WERI-Rb-1 (cell line): ENCODE results near the gene SLC44A2.
"Not testable (repeated sequence)": the region's sequence is repeated elsewhere in the genome, so short reads cannot be mapped to it uniquely, and the experiment has no call there.

Experiments used
- DNase-seq: peaks from one replicate; pipeline ENCODE4 v3.0.0-alpha.2; 2020
- H3K27ac ChIP-seq: fragments of 250-450 bp; sonication (Bioruptor Pico); 2 replicates; pipeline ENCODE4 v1.5.1; 2020; ENCODE audit warnings: mild to moderate bottlenecking, moderate library complexity
- H3K27me3 ChIP-seq: fragments of 250-450 bp; sonication (Bioruptor Pico); 2 replicates; pipeline ENCODE4 v1.5.1; 2021; ENCODE audit warnings: mild to moderate bottlenecking, low read depth, moderate library complexity; ENCODE audit not compliant: insufficient read depth, severe bottlenecking
- H3K36me3 ChIP-seq: fragments of 250-450 bp; sonication (Bioruptor Pico); 2 replicates; pipeline ENCODE4 v1.5.1; 2020; ENCODE audit warnings: mild to moderate bottlenecking, moderate library complexity
- H3K4me3 ChIP-seq: 2 replicates; pipeline ENCODE4 v1.5.1; 2011; ENCODE audit warnings: low read depth, mild to moderate bottlenecking, control low read depth, low read length
- H3K9me3 ChIP-seq: fragments of 250-450 bp; sonication (Bioruptor Pico); 2 replicates; pipeline ENCODE4 v1.5.1; 2021; ENCODE audit warnings: mild to moderate bottlenecking, moderate library complexity; ENCODE audit not compliant: severe bottlenecking
- TF ChIP-seq, protein P1 (sequence below): IDR thresholded peaks from 2 replicates; pipeline ENCODE4 v1.5.1; 2011; ENCODE audit warnings: low read depth, mild to moderate bottlenecking, control low read depth, inconsistent platforms, low read length

SLC44A2 gene

DNA sequence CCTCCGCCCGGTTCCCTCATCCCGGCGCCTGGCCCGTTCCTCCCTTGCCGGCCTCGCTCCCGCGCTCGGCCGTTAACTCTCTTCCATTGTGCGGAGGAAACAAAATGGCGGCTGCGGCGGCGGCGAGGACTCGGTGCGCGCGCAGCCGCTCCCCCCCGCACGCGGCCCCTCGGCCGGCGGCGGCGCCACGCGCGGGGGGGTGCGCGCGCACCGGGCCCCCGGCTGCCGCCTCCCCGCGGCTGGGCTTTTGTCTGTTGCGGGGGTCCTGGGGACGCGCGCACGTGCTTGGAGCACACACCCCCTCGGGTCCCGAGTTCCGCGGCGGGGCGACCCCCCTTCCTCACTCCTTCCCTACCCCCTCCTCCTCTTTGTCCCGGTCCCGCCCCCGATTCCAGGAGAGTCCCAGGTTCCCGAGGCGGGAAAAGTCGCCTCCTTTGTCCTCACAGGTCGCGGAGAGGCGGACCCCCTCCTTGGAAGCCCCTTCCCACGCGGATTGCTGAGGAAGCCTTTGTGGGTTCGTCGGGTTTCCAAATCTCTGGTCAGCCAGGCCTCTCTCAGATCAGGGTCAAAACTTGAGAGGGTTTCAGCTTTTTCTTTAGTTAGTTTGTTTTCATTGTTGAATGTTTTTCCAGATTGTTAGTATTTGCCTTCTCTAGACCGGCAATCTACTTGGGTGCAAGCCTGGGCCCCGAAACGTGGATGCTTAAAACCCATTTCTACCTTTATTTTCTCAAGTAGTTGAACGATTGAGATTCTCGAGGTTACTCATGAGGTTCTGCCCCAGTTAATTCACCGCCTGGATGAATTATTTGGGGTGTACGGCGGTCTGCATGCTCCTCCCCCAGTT is 29.5 kb downstream of the SLC44A2 start:
- peak; percentile 88 for DNase-seq
- H3K36me3 ChIP-seq: peaks cover 58% of the 10 kb centered on the region
- no peaks in the 10 kb centered on the region for H3K9me3 ChIP-seq

DNA sequence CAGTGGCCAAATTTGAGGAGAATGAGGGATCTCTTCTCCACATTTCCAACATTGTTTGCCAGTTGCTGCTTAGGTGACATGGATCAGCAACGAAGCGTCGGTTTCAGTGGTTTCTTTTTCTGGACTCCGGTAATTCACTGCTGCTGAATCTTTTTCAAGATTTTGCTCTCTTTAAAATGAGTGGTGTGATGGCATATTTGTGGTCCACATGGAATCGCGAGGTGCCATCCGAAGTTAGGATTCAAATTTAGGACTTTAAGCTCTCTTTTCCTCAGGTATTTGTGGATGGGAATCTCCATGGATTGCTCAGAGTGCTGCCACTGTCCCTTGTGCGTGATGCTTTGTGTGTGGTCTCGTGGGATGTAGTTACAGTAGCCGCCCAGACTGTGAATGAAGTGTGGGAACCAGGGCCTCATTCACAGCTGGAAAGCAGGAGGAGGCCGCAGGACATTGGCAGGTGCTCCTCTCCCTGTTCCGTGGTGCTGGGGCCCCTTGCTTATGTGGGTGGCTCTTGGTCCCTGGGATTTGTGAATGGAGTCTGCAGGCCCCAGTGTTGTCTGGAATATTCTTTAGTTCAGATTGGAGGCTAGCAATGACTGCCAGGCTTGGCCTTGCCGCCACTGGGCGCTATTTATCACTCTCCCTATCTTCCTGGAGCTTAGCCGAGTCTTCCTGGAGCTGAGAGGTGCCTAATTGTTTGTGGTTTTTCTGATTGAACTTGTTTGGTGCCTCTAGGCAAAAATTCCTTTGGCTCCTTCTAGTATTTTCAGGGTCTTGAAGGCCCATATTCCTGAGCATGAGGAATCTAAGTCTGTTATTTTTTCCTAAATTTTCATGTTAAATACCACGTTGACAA is 30.3 kb downstream of the SLC44A2 start:
- DNase-seq: peak; percentile 29
- peak overlapping the region; percentile 91 for H3K4me3 ChIP-seq
- H3K27me3 ChIP-seq: no peaks in the 10 kb centered on the region
- TF ChIP-seq, protein P1, sequence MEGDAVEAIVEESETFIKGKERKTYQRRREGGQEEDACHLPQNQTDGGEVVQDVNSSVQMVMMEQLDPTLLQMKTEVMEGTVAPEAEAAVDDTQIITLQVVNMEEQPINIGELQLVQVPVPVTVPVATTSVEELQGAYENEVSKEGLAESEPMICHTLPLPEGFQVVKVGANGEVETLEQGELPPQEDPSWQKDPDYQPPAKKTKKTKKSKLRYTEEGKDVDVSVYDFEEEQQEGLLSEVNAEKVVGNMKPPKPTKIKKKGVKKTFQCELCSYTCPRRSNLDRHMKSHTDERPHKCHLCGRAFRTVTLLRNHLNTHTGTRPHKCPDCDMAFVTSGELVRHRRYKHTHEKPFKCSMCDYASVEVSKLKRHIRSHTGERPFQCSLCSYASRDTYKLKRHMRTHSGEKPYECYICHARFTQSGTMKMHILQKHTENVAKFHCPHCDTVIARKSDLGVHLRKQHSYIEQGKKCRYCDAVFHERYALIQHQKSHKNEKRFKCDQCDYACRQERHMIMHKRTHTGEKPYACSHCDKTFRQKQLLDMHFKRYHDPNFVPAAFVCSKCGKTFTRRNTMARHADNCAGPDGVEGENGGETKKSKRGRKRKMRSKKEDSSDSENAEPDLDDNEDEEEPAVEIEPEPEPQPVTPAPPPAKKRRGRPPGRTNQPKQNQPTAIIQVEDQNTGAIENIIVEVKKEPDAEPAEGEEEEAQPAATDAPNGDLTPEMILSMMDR: 0 out of 2 replicates have a peak, but pooled peaks have one; percentile 3
- H3K36me3 ChIP-seq: peaks cover 67% of the 10 kb centered on the region
- peak overlapping the region; percentile 100 for H3K27ac ChIP-seq
- no peaks in the 10 kb centered on the region for H3K9me3 ChIP-seq

More for the DNA sequence above, 29.5 kb downstream of the SLC44A2 start:
- peak overlapping the region; percentile 100 for H3K27ac ChIP-seq
- TF ChIP-seq, protein P1: no peak
- no peaks in the 10 kb centered on the region for H3K27me3 ChIP-seq
- peak overlapping the region; percentile 91 for H3K4me3 ChIP-seq

DNA sequence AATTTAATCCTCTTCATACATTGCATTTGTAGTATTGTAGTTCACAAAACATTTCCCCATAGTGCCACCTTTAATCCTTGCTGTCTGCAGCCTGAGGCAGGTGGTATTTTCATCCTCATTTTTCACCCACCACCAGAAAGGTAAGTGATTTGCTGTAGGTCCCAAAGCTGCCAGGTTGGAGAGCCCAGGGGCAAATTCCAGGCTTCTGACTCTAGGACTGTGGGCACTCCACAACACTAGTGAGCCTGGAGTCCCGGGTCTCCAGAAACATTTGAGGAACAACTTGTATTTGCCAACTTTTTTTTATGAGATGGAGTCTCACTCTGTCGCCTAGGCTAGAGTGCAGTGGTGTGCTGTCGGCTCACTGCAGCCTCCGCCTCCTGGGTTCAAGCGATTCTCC is 35.0 kb downstream of the SLC44A2 start:
- H3K27me3 ChIP-seq: no peaks in the 10 kb centered on the region
- peaks cover 88% of the 10 kb centered on the region for H3K36me3 ChIP-seq
- H3K4me3 ChIP-seq: no peak overlapping the region
- TF ChIP-seq, protein P1: no peak
- no peak overlapping the region for H3K27ac ChIP-seq
- no peak for DNase-seq
- no peaks in the 10 kb centered on the region for H3K9me3 ChIP-seq

DNA sequence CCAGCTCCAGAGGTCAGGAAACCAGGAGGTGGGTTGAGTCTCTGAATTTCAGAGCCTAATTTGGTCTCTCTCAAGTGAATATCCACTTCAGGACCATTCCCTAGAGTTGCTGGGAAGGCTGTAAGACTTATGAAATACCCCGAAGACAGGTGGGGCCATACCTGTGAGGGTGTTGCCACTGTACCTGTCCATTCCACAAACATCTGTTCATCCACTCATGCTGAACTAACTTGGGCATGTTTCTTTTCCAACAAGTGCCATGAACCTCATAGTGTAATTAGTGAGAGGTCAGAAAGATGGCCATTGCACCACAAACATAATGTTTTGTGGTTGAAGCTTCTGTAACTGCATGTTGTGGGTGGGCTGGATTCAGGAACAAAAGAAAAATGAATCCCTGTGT is 36.6 kb downstream of the SLC44A2 start:
- TF ChIP-seq, protein P1: no peak
- Histone ChIP-seq H3K27ac (no peak overlapping the region), H3K27me3 (no peaks in the 10 kb centered on the region), H3K4me3 (no peak overlapping the region), H3K9me3 (no peaks in the 10 kb centered on the region), H3K36me3 (peaks cover 91% of the 10 kb centered on the region)
- no peak for DNase-seq

DNA sequence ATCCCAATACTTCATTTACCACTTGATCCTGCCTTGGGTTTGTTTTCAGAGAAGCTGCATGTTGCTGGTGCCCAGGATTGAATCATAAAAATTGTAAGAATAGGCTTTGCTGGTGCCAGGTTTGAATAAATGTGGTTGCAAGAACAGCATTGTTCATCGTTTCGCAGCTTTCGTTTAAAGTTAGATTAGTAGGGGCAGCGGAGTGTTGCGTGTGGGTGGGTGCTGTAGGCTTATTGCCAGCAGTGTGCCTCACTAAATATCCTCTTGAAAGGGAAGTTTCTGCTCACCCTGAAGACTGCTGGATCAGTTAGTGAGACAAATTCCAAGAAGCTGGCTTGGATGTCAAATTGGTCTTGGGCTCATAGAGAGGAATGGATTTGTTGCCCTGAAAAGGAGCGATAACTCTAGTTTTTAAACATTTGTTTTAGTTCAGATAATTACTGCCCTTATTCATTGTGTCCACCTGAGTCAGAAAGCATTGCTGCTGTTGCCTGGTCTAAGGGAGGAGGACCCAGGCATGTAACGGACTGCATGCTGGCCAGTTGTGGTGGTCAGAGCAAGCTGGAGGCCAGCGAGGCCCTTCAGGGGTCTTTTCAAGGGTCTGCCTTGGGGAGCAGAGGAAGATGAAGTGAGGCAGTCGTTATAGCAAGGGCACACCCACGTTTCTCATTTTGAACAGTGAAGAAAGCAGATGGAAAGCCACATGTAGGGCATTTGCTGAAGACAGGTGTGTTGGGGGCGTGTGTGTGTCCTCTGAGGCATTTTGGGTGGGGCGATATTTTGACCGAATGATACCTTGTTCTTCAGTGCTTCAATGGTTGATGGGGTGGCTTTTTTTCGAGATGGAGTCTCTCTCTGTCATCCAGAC is 37.3 kb downstream of the SLC44A2 start:
- H3K27ac ChIP-seq: no peak overlapping the region
- no peak for DNase-seq
- peaks cover 91% of the 10 kb centered on the region for H3K36me3 ChIP-seq
- H3K9me3 ChIP-seq: no peaks in the 10 kb centered on the region
- no peaks in the 10 kb centered on the region for H3K27me3 ChIP-seq
- TF ChIP-seq, protein P1: no peak
- no peak overlapping the region for H3K4me3 ChIP-seq

DNA sequence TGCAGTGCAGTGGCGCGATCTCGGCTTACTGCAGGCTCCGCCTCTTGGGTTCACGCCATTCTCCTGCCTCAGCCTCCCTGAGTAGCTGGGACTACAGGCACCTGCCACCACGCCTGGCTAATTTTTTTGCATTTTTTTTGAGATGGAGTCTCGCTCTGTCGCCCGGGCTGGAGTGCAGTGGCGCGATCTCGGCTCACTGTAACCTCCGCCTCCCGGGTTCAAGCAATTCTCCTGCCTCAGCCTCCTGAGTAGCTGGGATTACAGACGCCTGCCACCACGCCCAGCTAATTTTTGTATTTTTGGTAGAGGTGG is 37.9 kb downstream of the SLC44A2 start:
- DNase-seq, H3K27ac ChIP-seq, H3K9me3 ChIP-seq, H3K4me3 ChIP-seq, H3K27me3 ChIP-seq: not testable (repeated sequence)
- peaks cover 91% of the 10 kb centered on the region for H3K36me3 ChIP-seq
